GM23338 (cell line): ENCODE results near the gene TLNRD1. TPM values are rescaled to one million over a fixed set of nuclear protein-coding genes. Genes with fewer than 3 reads are reported as not detected.

Experiments
- ATAC-seq: fragments of 200-7000 bp; cut with Tn5 transposase; 3 replicates; pipeline ENCODE4 v1.9.1; 2020
- DNase-seq: peaks from one replicate; pipeline ENCODE4 v3.0.0-alpha.2; 2015; ENCODE audit warnings: low spot score
- H2AFZ ChIP-seq: fragments of 200-600 bp; sonication (generic); 2 replicates; pipeline ENCODE4 v1.8.0; 2016; ENCODE audit warnings: antibody characterized with exemption, mild to moderate bottlenecking, moderate library complexity
- H3F3A ChIP-seq: fragments of 200-600 bp; sonication (generic); replicated peaks from 2 replicates; pipeline ENCODE4 v1.8.0; 2017; ENCODE audit warnings: antibody characterized with exemption, mixed run types, low read depth
- H3K27ac ChIP-seq: fragments of 200-600 bp; sonication (generic); 2 replicates; pipeline ENCODE4 v1.6.1; 2016; ENCODE audit warnings: low read depth
- H3K27me3 ChIP-seq: fragments of 200-600 bp; sonication (generic); 2 replicates; pipeline ENCODE4 v1.8.0; 2016; ENCODE audit warnings: mild to moderate bottlenecking, mixed run types, moderate library complexity; ENCODE audit not compliant: insufficient read depth
- H3K36me3 ChIP-seq: fragments of 200-600 bp; sonication (generic); 2 replicates; pipeline ENCODE4 v1.8.0; 2016; ENCODE audit warnings: mild to moderate bottlenecking; ENCODE audit not compliant: insufficient read depth
- H3K4me1 ChIP-seq: fragments of 200-600 bp; sonication (generic); 2 replicates; pipeline ENCODE4 v1.8.0; 2016; ENCODE audit warnings: mild to moderate bottlenecking, moderate library complexity; ENCODE audit not compliant: insufficient read depth
- H3K4me2 ChIP-seq: fragments of 200-600 bp; sonication (generic); 2 replicates; pipeline ENCODE4 v1.7.1; 2017; ENCODE audit warnings: mixed run types
- H3K4me3 ChIP-seq: fragments of 200-600 bp; sonication (generic); 2 replicates; pipeline ENCODE4 v1.6.1; 2016; ENCODE audit warnings: mixed run types
- H3K79me2 ChIP-seq: fragments of 200-600 bp; sonication (generic); replicated peaks from 2 replicates; pipeline ENCODE4 v1.8.0; 2017; ENCODE audit warnings: mild to moderate bottlenecking; ENCODE audit not compliant: insufficient read depth
- H3K9me2 ChIP-seq: fragments of 200-600 bp; sonication (generic); 2 replicates; pipeline ENCODE4 v1.8.0; 2017; ENCODE audit not compliant: insufficient read depth
- H4K20me1 ChIP-seq: fragments of 200-600 bp; sonication (generic); replicated peaks from 2 replicates; pipeline ENCODE4 v1.8.0; 2017; ENCODE audit warnings: mild to moderate bottlenecking; ENCODE audit not compliant: insufficient read depth
- H3K27ac Mint-ChIP-seq: 2 replicates; pipeline ENCODE4 v1.8.0; 2020; ENCODE audit warnings: inconsistent platforms, mild to moderate bottlenecking, moderate library complexity, mixed read lengths
- H3K27me3 Mint-ChIP-seq: 3 replicates; pipeline ENCODE4 v1.8.0; 2022; ENCODE audit warnings: low read depth, mild to moderate bottlenecking, moderate library complexity, mixed read lengths, inconsistent platforms; ENCODE audit not compliant: insufficient read depth, poor library complexity
- H3K36me3 Mint-ChIP-seq: 3 replicates; pipeline ENCODE4 v1.8.0; 2021; ENCODE audit warnings: low read depth, mild to moderate bottlenecking, inconsistent platforms, moderate library complexity, mixed read lengths
- H3K4me1 Mint-ChIP-seq: 3 replicates; pipeline ENCODE4 v1.8.0; 2020; ENCODE audit warnings: mild to moderate bottlenecking, inconsistent platforms, mixed read lengths
- H3K4me3 Mint-ChIP-seq: 3 replicates; pipeline ENCODE4 v1.8.0; 2021; ENCODE audit warnings: moderate library complexity, mild to moderate bottlenecking, inconsistent platforms, mixed read lengths
- H3K9me3 Mint-ChIP-seq: 3 replicates; pipeline ENCODE4 v1.8.0; 2020; ENCODE audit warnings: moderate library complexity, mild to moderate bottlenecking, inconsistent platforms, mixed read lengths
- CREB1 ChIP-seq: fragments of 250-450 bp; sonication (Bioruptor Pico); IDR thresholded peaks from 2 replicates; pipeline ENCODE4 v1.5.0; 2020; ENCODE audit warnings: low read depth, mild to moderate bottlenecking, moderate library complexity
- CTCF ChIP-seq, 2 experiments: fragments of 200-600 bp in 1 of 2; sonication (generic) in 1 of 2; conservative IDR thresholded peaks; 2 replicates each; pipeline versions ENCODE4 v1.5.1 to v1.6.1; 2016 to 2017; ENCODE audit warnings: antibody characterized with exemption in 2 of 2, low read depth in 2 of 2, mild to moderate bottlenecking in 2 of 2, moderate library complexity in 1 of 2
- EZH2 ChIP-seq: fragments of 200-600 bp; sonication (generic); IDR thresholded peaks from one replicate; pipeline ENCODE4 v1.8.0; 2017; ENCODE audit warnings: antibody characterized with exemption, mild to moderate bottlenecking, low read depth; ENCODE audit not compliant: unreplicated experiment
- EZH2phosphoT487 ChIP-seq: fragments of 200-600 bp; sonication (generic); IDR thresholded peaks from one replicate; pipeline ENCODE4 v1.8.1; 2018; ENCODE audit warnings: antibody characterized with exemption; ENCODE audit not compliant: unreplicated experiment
- NANOG ChIP-seq: IDR thresholded peaks from 2 replicates; pipeline ENCODE4 v1.6.1; 2016; ENCODE audit warnings: antibody characterized with exemption, borderline replicate concordance
- POLR2AphosphoS5 ChIP-seq: IDR thresholded peaks from 2 replicates; pipeline ENCODE4 v1.6.1; 2016; ENCODE audit warnings: antibody characterized with exemption, low read depth
- ZNF114 ChIP-seq: fragments of 250-450 bp; sonication (Bioruptor Pico); IDR thresholded peaks from 2 replicates; pipeline ENCODE4 v1.5.0; 2020; ENCODE audit warnings: mild to moderate bottlenecking, moderate library complexity
- ZNF331 ChIP-seq: fragments of 250-450 bp; sonication (Bioruptor Pico); IDR thresholded peaks from 2 replicates; pipeline ENCODE4 v1.5.0; 2020; ENCODE audit warnings: low read depth, mild to moderate bottlenecking, moderate library complexity
- ZNF462 ChIP-seq: fragments of 250-450 bp; sonication (Bioruptor Pico); IDR thresholded peaks from 2 replicates; pipeline ENCODE4 v1.5.0; 2020; ENCODE audit warnings: mild to moderate bottlenecking, moderate library complexity
- polyA plus RNA-seq: library from polyadenylated mRNA; unstranded; fragments of >200 nt; fragmentation: Nextera tagmentation; extraction: Ambion mirVana; gene quantifications from 2 replicates; pipeline ENCODE4 v1.2.1, GENCODE V29; 2016
- total RNA-seq: library from RNA; depleted of rRNA; stranded (reverse); fragments of >200 nt; shearing (Covaris generic); gene quantifications from 2 replicates; pipeline ENCODE4 v1.2.3, GENCODE V29; 2014
- TF ChIP-seq, protein P1 (sequence below): IDR thresholded peaks from 2 replicates; pipeline ENCODE4 v1.6.1; 2016; ENCODE audit warnings: antibody characterized with exemption

TLNRD1 gene
- total and polyA plus RNA-seq, 2 experiments from 2014 or later = 6.7 to 27.3 TPM

GRCh38 chr15:80971143-80971542 is 29.6 kb upstream of the TLNRD1 start:
- Histone ChIP-seq H3F3A (no peaks in the 10 kb centered on the region; the same call in 1 of the 2 replicates), H3K4me3 (no peak overlapping the region), H3K27me3 (no peaks in the 10 kb centered on the region), H3K79me2 (peaks cover 37% of the 10 kb centered on the region), H2AFZ (no peak overlapping the region), H3K4me1 (peaks cover 35% of the 10 kb centered on the region), H3K4me2 (peak overlapping the region; percentile 17), H3K36me3 (no peaks in the 10 kb centered on the region), H3K27ac (peak overlapping the region; percentile 61), H4K20me1 (0 out of 2 replicates have a peak, but pooled peaks cover 8% of the 10 kb centered on the region), H3K9me2 (no peaks in the 10 kb centered on the region)
- Mint-ChIP-seq H3K9me3 (no peaks in the 10 kb centered on the region; the same call in 2 of the 3 replicates), H3K36me3 (peaks cover 19% of the 10 kb centered on the region), H3K4me1 (peaks cover 53% of the 10 kb centered on the region), H3K27ac (0 out of 2 replicates have a peak overlapping the region, but pooled peaks have one; percentile 3), H3K27me3 (peaks cover 13% of the 10 kb centered on the region), H3K4me3 (no peak overlapping the region)
- ATAC-seq (peak; percentile 15; the same call in 2 of the 3 replicates), DNase-seq (peak; percentile 25)
- TF ChIP-seq CTCF (conservative IDR thresholded peaks at IDR 0.05; ENCODE audit: low read depth in 2 of 2) = no peak
- TF ChIP-seq ZNF462 (CRISPR knock-in tag) = peak; percentile 67; the same call in 1 of the 2 replicates

- Histone ChIP-seq H4K20me1 (peaks cover 14% of the 10 kb centered on the region; the same call in 1 of the 2 replicates), H3K4me2 (no peak overlapping the region)
- TF ChIP-seq EZH2phosphoT487 = no peak
- no peak for TF ChIP-seq NANOG
- no peak for TF ChIP-seq CTCF (conservative IDR thresholded peaks at IDR 0.05; ENCODE audit: low read depth in 2 of 2)
- TF ChIP-seq POLR2AphosphoS5 = no peak
- TF ChIP-seq, protein P1, sequence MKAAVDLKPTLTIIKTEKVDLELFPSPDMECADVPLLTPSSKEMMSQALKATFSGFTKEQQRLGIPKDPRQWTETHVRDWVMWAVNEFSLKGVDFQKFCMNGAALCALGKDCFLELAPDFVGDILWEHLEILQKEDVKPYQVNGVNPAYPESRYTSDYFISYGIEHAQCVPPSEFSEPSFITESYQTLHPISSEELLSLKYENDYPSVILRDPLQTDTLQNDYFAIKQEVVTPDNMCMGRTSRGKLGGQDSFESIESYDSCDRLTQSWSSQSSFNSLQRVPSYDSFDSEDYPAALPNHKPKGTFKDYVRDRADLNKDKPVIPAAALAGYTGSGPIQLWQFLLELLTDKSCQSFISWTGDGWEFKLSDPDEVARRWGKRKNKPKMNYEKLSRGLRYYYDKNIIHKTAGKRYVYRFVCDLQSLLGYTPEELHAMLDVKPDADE = no peak
- no peak for TF ChIP-seq CREB1 (CRISPR knock-in tag)
- no peak for TF ChIP-seq ZNF331 (CRISPR knock-in tag)
- no peak for TF ChIP-seq ZNF114 (CRISPR knock-in tag)
- TF ChIP-seq EZH2 = no peak
These were observed 28.4 kb upstream of the TLNRD1 start for GRCh38 chr15:80972276-80972675.

More at GRCh38 chr15:80972276-80972675, 28.4 kb upstream of the TLNRD1 start:
- H3K27ac Mint-ChIP-seq = no peak overlapping the region
- Histone ChIP-seq H3K27ac (0 out of 2 replicates have a peak overlapping the region, but pooled peaks have one; percentile 46), H3F3A (no peaks in the 10 kb centered on the region; the same call in 1 of the 2 replicates), H3K4me3 (no peak overlapping the region), H2AFZ (no peak overlapping the region), H3K36me3 (no peaks in the 10 kb centered on the region; the same call in 1 of the 2 replicates), H3K4me1 (peaks cover 25% of the 10 kb centered on the region), H3K79me2 (peaks cover 48% of the 10 kb centered on the region), H3K9me2 (no peaks in the 10 kb centered on the region), H3K27me3 (no peaks in the 10 kb centered on the region)
- DNase-seq (no peak), ATAC-seq (no peak)
- no peaks in the 10 kb centered on the region for H3K9me3 Mint-ChIP-seq
- H3K4me3 Mint-ChIP-seq = no peak overlapping the region
- peaks cover 48% of the 10 kb centered on the region for H3K4me1 Mint-ChIP-seq
- H3K27me3 Mint-ChIP-seq = peaks cover 17% of the 10 kb centered on the region
- peaks cover 16% of the 10 kb centered on the region for H3K36me3 Mint-ChIP-seq
